ENCODE measurements around the gene PADI3.

- TF ChIP-seq SIN3A (IDR thresholded peaks at IDR 0.05; ENCODE audit: borderline replicate concordance, insufficient read depth, low read length), result no peak
- no peak for TF ChIP-seq FOXP2 (optimal IDR thresholded peaks at IDR 0.05; ENCODE audit: borderline replicate concordance, extremely low read depth, extremely low read length, insufficient read depth)
- TF ChIP-seq POLR2AphosphoS5 (IDR thresholded peaks at IDR 0.05; ENCODE audit: low read depth, low read length), result no peak
- TF ChIP-seq, protein P1, sequence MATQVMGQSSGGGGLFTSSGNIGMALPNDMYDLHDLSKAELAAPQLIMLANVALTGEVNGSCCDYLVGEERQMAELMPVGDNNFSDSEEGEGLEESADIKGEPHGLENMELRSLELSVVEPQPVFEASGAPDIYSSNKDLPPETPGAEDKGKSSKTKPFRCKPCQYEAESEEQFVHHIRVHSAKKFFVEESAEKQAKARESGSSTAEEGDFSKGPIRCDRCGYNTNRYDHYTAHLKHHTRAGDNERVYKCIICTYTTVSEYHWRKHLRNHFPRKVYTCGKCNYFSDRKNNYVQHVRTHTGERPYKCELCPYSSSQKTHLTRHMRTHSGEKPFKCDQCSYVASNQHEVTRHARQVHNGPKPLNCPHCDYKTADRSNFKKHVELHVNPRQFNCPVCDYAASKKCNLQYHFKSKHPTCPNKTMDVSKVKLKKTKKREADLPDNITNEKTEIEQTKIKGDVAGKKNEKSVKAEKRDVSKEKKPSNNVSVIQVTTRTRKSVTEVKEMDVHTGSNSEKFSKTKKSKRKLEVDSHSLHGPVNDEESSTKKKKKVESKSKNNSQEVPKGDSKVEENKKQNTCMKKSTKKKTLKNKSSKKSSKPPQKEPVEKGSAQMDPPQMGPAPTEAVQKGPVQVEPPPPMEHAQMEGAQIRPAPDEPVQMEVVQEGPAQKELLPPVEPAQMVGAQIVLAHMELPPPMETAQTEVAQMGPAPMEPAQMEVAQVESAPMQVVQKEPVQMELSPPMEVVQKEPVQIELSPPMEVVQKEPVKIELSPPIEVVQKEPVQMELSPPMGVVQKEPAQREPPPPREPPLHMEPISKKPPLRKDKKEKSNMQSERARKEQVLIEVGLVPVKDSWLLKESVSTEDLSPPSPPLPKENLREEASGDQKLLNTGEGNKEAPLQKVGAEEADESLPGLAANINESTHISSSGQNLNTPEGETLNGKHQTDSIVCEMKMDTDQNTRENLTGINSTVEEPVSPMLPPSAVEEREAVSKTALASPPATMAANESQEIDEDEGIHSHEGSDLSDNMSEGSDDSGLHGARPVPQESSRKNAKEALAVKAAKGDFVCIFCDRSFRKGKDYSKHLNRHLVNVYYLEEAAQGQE (IDR thresholded peaks at IDR 0.05; ENCODE audit: insufficient read depth in 1 of 2, low read depth in 2 of 2, low read length in 2 of 2), result no peak
- no peak for TF ChIP-seq TAF1 (IDR thresholded peaks at IDR 0.05; ENCODE audit: borderline replicate concordance, insufficient read depth, low read length)
Measured at GRCh38 chr1:17314491-17314971, 65.6 kb downstream of the PADI3 start.

Measured in PFSK-1 (cell line).